Kidney epithelial cell (primary cell): ENCODE results near the gene KRABD2.
A peak's percentile ranks its signal among the peaks of the same experiment; 100 is the strongest.
"Not testable (repeated sequence)": the region's sequence is repeated elsewhere in the genome, so short reads cannot be mapped to it uniquely, and the experiment has no call there.

Experiments
- DNase-seq: peaks from one replicate; pipeline ENCODE4 v3.0.0-alpha.2; 2010; ENCODE audit warnings: low read depth
- H3K27me3 ChIP-seq: 2 replicates; pipeline ENCODE4 v1.6.0; 2011; ENCODE audit warnings: low read length; ENCODE audit not compliant: control insufficient read depth, insufficient read depth
- H3K36me3 ChIP-seq: 2 replicates; pipeline ENCODE4 v1.5.1; 2011; ENCODE audit warnings: low read length; ENCODE audit not compliant: control insufficient read depth, insufficient read depth
- H3K4me3 ChIP-seq: 2 replicates; pipeline ENCODE4 v1.5.1; 2011; ENCODE audit warnings: low read depth, mild to moderate bottlenecking, control low read depth, low read length
- CTCF ChIP-seq: IDR thresholded peaks from 2 replicates; pipeline ENCODE4 v1.5.1; 2011; ENCODE audit warnings: mild to moderate bottlenecking, moderate library complexity, low read length, control low read depth, inconsistent platforms; ENCODE audit not compliant: insufficient read depth, poor library complexity, severe bottlenecking

The KRABD2 gene

GRCh38 chr17:8382052-8382879, 5.8 kb upstream of the KRABD2 start:
- H3K4me3 ChIP-seq: peak overlapping the region; percentile 77
- no peak for DNase-seq
- no peak for TF ChIP-seq CTCF
- H3K27me3 ChIP-seq: no peaks in the 10 kb centered on the region
- H3K36me3 ChIP-seq: peaks cover 3% of the 10 kb centered on the region

DNA sequence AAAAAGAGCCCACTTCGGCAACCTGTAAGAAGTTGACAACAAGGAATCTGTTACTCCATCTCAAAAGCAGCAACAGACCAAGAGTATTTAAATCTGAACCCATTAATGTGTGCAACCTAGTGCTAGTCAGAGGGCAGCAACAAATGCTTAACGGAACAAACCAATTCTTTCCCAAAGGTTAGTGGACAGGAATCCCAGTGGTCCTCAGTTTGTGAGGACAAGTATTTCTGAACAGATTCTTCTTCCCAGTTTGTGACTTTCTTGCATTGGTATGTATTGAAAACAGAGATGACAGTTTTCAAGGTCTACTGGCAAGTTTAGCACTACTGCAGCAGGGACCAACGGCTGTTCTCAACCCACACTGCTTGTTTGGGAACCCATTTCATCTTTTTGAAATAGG, 3.5 kb upstream of the KRABD2 start:
- H3K27me3 ChIP-seq: no peaks in the 10 kb centered on the region
- no peak overlapping the region for H3K4me3 ChIP-seq
- peaks cover 3% of the 10 kb centered on the region for H3K36me3 ChIP-seq
- DNase-seq: no peak
- TF ChIP-seq CTCF: no peak

- not testable (repeated sequence) for DNase-seq, H3K4me3 ChIP-seq, H3K36me3 ChIP-seq, H3K27me3 ChIP-seq
Measured at GRCh38 chr17:8378117-8378516, 1.6 kb upstream of the KRABD2 start.

DNA sequence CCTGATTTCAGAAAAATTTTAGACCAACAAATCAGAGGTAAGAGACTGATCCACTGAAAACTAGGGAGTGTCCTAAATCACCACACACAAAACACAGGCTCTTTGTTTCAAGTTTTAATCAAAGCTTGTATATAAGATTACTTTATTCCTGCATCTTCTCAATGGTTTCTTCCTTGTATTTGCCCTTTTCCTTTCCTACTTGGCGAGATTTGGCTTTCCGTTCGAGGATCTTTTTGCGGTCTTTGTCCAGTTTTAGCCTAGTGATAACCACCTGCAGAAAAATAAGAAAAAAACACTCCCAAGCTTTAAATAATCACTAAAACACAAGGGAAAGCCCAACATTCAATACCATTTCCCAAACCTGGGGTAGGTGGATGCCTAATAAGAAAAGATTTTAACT, 918 bp upstream of the KRABD2 start:
- no peak overlapping the region for H3K4me3 ChIP-seq
- H3K27me3 ChIP-seq: no peaks in the 10 kb centered on the region
- H3K36me3 ChIP-seq: peaks cover 3% of the 10 kb centered on the region
- TF ChIP-seq CTCF: no peak
- DNase-seq: no peak

DNA sequence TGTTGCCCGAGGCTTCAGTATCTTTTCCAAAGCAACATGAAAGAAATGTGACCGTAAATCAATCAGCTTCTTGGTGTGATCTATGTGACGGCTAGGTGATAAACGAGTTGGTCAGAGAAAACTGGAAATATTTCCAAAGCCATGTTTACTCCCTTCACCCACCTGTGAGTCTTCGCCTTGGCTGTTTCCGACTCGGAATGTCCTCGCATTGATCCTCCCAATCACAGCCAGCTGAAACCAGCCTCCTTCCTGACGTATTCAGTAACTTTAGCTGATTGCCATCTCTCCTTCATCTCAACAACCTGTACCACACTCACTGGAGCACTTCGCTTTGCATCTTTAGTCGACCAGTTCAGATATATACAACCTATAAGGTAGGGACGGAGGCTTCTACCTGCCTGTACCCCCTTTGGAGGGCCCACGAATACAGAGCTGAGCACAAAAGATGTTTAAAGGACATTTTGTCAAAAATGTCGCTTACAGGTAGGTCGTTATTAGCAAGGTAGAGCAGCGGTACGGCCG, 705 bp downstream of the KRABD2 start:
- DNase-seq: no peak
- no peak for TF ChIP-seq CTCF
- Histone ChIP-seq H3K36me3 (peaks cover 3% of the 10 kb centered on the region), H3K4me3 (peak overlapping the region; percentile 79), H3K27me3 (no peaks in the 10 kb centered on the region)

DNA sequence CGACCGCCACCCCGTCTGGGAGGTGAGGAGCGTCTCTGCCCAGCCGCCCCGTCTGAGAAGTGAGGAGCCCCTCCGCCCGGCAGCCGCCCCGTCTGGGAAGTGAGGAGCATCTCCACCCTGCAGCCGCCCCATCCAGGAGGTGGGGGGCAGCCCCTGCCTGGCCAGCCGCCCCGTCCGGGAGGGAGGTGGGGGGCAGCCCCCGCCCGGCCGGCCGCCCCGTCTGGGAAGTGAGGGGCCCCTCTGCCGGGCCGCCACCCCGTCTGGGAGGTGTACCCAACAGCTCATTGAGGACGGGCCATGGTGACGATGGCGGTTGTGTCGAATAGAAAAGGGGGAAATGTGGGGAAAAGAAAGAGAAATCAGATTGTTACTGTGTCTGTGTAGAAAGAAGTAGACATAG, 2.6 kb downstream of the KRABD2 start:
- H3K36me3 ChIP-seq, DNase-seq, H3K4me3 ChIP-seq, H3K27me3 ChIP-seq: not testable (repeated sequence)

DNA sequence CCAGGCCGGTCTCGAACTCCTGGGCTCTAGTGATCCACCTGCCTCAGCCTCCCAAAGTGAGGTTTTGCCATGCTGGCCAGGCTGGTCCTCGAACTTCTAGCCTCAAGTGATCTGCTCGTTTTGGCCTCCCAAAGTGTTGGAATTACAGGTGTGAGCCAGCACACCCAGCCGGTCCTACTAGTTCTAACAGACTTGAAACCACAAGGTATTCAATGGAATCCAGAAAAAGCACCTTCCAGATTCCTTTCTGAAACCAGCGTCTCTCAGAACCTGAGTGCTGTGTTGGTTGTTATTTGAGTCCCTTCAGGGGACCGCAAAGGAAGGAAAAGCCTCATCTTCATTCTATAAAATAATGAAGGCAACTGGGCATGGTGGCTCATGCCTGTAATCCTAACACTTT, 4.1 kb downstream of the KRABD2 start:
- no peak for TF ChIP-seq CTCF
- Histone ChIP-seq H3K4me3 (no peak overlapping the region), H3K36me3 (no peaks in the 10 kb centered on the region), H3K27me3 (no peaks in the 10 kb centered on the region)
- DNase-seq: no peak
